ENCODE results near the gene GPRC5A.

Gene GPRC5A

DNA sequence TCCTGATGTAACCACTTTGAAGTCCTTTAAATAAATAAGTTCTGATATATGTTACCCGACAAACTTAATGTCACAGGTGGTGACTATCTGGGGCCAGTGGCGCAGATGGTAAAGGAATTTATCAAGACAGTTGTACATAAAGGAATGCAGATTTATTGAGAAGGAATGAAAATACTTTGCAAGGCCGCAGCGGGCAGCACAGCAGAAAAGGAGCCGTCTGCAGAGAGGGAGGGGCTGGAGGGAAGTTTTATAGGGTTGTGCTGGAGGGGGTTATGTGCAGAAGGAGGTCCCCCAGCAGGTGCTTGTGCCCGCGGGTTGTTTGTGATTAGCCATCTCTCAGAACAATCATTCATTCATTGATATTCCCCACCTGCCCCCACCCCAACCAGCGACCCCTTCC is 43.2 kb downstream of the GPRC5A start:
- H3K4me1 ChIP-seq (ENCODE audit: control insufficient read depth, insufficient read depth, low read length), result no peaks in the 10 kb centered on the region
- H3K9me3 ChIP-seq (ENCODE audit: control insufficient read depth, insufficient read depth, low read length), result no peaks in the 10 kb centered on the region
- no peak overlapping the region for H3K4me3 ChIP-seq (ENCODE audit: low read depth, low read length)
- no peaks in the 10 kb centered on the region for H3K27me3 ChIP-seq (ENCODE audit: control insufficient read depth, insufficient read depth, low read length)
- H3K9ac ChIP-seq (ENCODE audit: low read depth, low read length), result no peak overlapping the region
- no peaks in the 10 kb centered on the region for H3K36me3 ChIP-seq (ENCODE audit: control insufficient read depth, insufficient read depth, low read length)

- H3K9me3 ChIP-seq (ENCODE audit: control insufficient read depth, insufficient read depth, low read length), result no peaks in the 10 kb centered on the region
Measured at GRCh38 chr12:12936983-12937491, 45.7 kb downstream of the GPRC5A start.

DNA sequence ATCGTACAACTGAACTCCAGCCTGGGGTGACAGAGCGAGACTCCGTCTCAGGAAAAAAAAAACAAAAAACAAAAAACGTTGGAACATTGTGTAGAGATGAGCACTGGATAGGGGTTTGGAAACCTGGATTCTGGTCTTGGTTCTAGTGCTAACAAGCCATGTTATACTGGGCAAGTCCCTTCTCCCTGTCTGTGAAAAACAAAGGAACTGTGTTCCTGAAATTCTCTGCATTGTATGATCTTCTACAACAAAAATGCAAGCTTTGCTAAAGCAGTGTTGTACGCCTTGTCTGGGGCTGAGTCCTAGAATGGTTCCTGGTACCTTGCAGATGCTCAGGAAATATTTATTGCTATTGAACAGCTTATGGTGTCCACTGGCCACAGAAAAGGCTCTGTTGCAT is 47.2 kb downstream of the GPRC5A start:
- Histone ChIP-seq H3K4me3 (ENCODE audit: low read depth, low read length) (no peak overlapping the region), H3K36me3 (ENCODE audit: control insufficient read depth, insufficient read depth, low read length) (no peaks in the 10 kb centered on the region), H3K27me3 (ENCODE audit: control insufficient read depth, insufficient read depth, low read length) (no peaks in the 10 kb centered on the region), H3K9ac (ENCODE audit: low read depth, low read length) (no peak overlapping the region), H3K9me3 (ENCODE audit: control insufficient read depth, insufficient read depth, low read length) (no peaks in the 10 kb centered on the region), H3K4me1 (ENCODE audit: control insufficient read depth, insufficient read depth, low read length) (no peaks in the 10 kb centered on the region)

More at GRCh38 chr12:12936983-12937491, 45.7 kb downstream of the GPRC5A start:
- Histone ChIP-seq H3K4me1 (ENCODE audit: control insufficient read depth, insufficient read depth, low read length) (no peaks in the 10 kb centered on the region), H3K4me3 (ENCODE audit: low read depth, low read length) (no peak overlapping the region), H3K36me3 (ENCODE audit: control insufficient read depth, insufficient read depth, low read length) (no peaks in the 10 kb centered on the region), H3K27me3 (ENCODE audit: control insufficient read depth, insufficient read depth, low read length) (no peaks in the 10 kb centered on the region), H3K9ac (ENCODE audit: low read depth, low read length) (no peak overlapping the region)

DNA sequence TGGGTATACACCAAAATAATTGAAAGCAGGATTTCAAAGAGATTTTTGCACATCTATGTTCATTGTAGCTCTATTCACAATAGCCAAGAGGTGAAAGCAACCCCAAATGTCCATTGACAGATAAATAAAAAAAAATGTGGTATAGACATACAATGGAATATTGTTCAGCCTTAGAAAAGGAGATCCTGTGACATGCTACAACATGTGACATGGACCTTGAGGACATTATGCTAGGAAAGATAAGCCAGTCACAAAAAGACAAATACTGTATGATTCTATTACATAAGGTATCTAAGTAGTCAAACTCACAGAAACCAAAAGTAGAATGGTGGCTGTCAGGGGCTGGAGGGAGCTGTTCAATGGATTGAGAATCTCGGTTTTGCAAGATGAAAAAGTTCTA is 48.5 kb downstream of the GPRC5A start:
- no peaks in the 10 kb centered on the region for H3K36me3 ChIP-seq (ENCODE audit: control insufficient read depth, insufficient read depth, low read length)
- H3K4me3 ChIP-seq (ENCODE audit: low read depth, low read length), result no peak overlapping the region
- no peaks in the 10 kb centered on the region for H3K9me3 ChIP-seq (ENCODE audit: control insufficient read depth, insufficient read depth, low read length)
- no peaks in the 10 kb centered on the region for H3K4me1 ChIP-seq (ENCODE audit: control insufficient read depth, insufficient read depth, low read length)
- H3K9ac ChIP-seq (ENCODE audit: low read depth, low read length), result no peak overlapping the region
- H3K27me3 ChIP-seq (ENCODE audit: control insufficient read depth, insufficient read depth, low read length), result no peaks in the 10 kb centered on the region

DNA sequence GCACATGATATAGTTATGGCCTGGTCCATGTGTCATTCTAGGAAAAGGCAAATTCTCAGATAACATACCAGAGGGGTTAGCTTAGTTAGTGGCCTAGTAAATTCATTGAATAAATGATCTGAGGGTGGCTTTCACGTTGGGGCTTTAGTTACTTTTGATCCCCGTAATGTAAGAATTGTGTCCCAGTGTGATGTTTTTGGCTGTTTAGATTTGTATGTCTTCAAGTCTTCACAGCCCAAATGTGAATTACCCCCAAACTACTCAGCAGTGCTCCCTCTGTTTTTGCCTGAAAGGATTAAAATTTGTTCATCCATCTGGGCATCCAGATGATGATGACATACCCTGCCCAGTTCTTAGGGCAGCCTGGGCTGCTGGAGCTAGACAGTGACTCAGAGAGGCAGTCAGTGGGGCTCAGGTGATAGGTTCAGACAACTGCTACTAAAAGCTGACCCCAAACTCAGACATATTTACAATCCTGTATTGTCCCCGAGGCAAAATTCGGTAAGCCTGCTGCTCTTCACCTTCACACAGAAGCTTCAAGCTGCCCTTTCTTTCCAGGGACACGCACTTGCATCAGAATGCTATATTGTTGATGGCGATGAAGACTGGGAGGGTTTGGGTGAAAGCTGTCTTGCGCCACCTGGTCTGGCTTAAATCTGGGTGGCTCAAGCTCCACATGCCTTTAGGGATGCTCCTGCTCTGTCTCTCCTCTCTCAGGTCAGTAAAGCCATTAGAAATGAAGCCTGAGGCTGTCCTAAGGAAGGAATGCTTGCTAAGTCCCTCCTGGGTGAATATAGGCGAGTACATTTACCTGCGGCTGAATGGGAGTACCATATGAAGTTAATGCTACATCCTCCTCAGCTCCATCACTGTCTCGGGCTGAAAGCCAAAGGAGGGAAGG is 50.3 kb downstream of the GPRC5A start:
- no peaks in the 10 kb centered on the region for H3K4me1 ChIP-seq (ENCODE audit: control insufficient read depth, insufficient read depth, low read length)
- H3K9ac ChIP-seq (ENCODE audit: low read depth, low read length), result no peak overlapping the region
- H3K4me3 ChIP-seq (ENCODE audit: low read depth, low read length), result no peak overlapping the region
- H3K9me3 ChIP-seq (ENCODE audit: control insufficient read depth, insufficient read depth, low read length), result no peaks in the 10 kb centered on the region
- no peaks in the 10 kb centered on the region for H3K36me3 ChIP-seq (ENCODE audit: control insufficient read depth, insufficient read depth, low read length)
- H3K27me3 ChIP-seq (ENCODE audit: control insufficient read depth, insufficient read depth, low read length), result no peaks in the 10 kb centered on the region

- H3K4me1 ChIP-seq (ENCODE audit: control insufficient read depth, insufficient read depth, low read length), result no peaks in the 10 kb centered on the region
- H3K27me3 ChIP-seq (ENCODE audit: control insufficient read depth, insufficient read depth, low read length), result no peaks in the 10 kb centered on the region
- H3K36me3 ChIP-seq (ENCODE audit: control insufficient read depth, insufficient read depth, low read length), result no peaks in the 10 kb centered on the region
- no peak overlapping the region for H3K4me3 ChIP-seq (ENCODE audit: low read depth, low read length)
- no peak overlapping the region for H3K9ac ChIP-seq (ENCODE audit: low read depth, low read length)
- H3K9me3 ChIP-seq (ENCODE audit: control insufficient read depth, insufficient read depth, low read length), result no peaks in the 10 kb centered on the region
Measured at GRCh38 chr12:12943586-12944260, 52.4 kb downstream of the GPRC5A start.

- no peaks in the 10 kb centered on the region for H3K27me3 ChIP-seq (ENCODE audit: control insufficient read depth, insufficient read depth, low read length)
- no peaks in the 10 kb centered on the region for H3K9me3 ChIP-seq (ENCODE audit: control insufficient read depth, insufficient read depth, low read length)
- H3K4me3 ChIP-seq (ENCODE audit: low read depth, low read length), result no peak overlapping the region
- H3K36me3 ChIP-seq (ENCODE audit: control insufficient read depth, insufficient read depth, low read length), result no peaks in the 10 kb centered on the region
- no peak overlapping the region for H3K9ac ChIP-seq (ENCODE audit: low read depth, low read length)
- no peaks in the 10 kb centered on the region for H3K4me1 ChIP-seq (ENCODE audit: control insufficient read depth, insufficient read depth, low read length)
Measured at GRCh38 chr12:12945591-12945990, 54.2 kb downstream of the GPRC5A start.

- Histone ChIP-seq H3K4me1 (ENCODE audit: control insufficient read depth, insufficient read depth, low read length) (no peaks in the 10 kb centered on the region), H3K9ac (ENCODE audit: low read depth, low read length) (no peak overlapping the region), H3K4me3 (ENCODE audit: low read depth, low read length) (no peak overlapping the region), H3K9me3 (ENCODE audit: control insufficient read depth, insufficient read depth, low read length) (no peaks in the 10 kb centered on the region), H3K27me3 (ENCODE audit: control insufficient read depth, insufficient read depth, low read length) (no peaks in the 10 kb centered on the region), H3K36me3 (ENCODE audit: control insufficient read depth, insufficient read depth, low read length) (no peaks in the 10 kb centered on the region)
Measured at GRCh38 chr12:12946686-12947355, 55.5 kb downstream of the GPRC5A start.

DNA sequence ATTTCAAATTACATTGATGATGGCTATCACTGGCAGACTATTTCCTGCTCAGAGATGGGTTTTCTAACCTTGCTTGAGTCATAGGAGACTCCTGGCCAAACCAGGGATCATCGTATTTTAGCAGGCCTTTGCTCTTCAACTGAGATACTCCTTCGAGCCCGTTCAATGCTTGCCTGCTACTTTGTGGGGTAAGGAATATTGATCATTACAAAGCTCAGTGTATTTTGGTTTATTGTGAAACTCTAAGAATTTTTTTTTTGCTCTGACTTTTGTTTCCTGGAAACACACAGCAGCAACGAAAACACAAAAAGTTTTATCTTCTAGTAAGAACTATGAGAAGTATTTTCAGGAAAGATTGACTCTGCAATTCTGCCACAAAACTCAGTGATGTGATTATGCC is 56.5 kb downstream of the GPRC5A start:
- no peak overlapping the region for H3K4me3 ChIP-seq (ENCODE audit: low read depth, low read length)
- no peak overlapping the region for H3K9ac ChIP-seq (ENCODE audit: low read depth, low read length)
- no peaks in the 10 kb centered on the region for H3K4me1 ChIP-seq (ENCODE audit: control insufficient read depth, insufficient read depth, low read length)
- H3K9me3 ChIP-seq (ENCODE audit: control insufficient read depth, insufficient read depth, low read length), result no peaks in the 10 kb centered on the region
- no peaks in the 10 kb centered on the region for H3K27me3 ChIP-seq (ENCODE audit: control insufficient read depth, insufficient read depth, low read length)
- no peaks in the 10 kb centered on the region for H3K36me3 ChIP-seq (ENCODE audit: control insufficient read depth, insufficient read depth, low read length)

DNA sequence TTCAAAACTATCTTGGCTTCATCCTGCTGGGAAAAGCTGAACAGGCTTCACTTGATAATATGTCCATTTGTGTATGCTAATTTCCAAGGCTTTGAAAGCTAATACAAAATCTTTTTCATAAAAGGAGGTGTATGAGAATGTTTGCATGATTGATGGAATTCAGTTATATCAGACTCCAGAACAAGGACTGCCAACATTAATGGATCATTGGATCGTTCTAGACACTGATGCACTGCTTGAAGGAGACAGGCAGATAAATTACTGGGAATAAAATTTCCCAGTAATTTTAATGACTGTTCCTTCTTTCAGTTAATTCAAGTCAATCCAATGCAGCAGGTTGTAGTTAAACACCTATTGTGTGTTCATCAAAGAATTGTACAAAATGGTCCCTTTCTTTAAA is 60.1 kb downstream of the GPRC5A start:
- no peak overlapping the region for H3K9ac ChIP-seq (ENCODE audit: low read depth, low read length)
- no peaks in the 10 kb centered on the region for H3K9me3 ChIP-seq (ENCODE audit: control insufficient read depth, insufficient read depth, low read length)
- no peak overlapping the region for H3K4me3 ChIP-seq (ENCODE audit: low read depth, low read length)
- no peaks in the 10 kb centered on the region for H3K36me3 ChIP-seq (ENCODE audit: control insufficient read depth, insufficient read depth, low read length)
- no peaks in the 10 kb centered on the region for H3K4me1 ChIP-seq (ENCODE audit: control insufficient read depth, insufficient read depth, low read length)
- H3K27me3 ChIP-seq (ENCODE audit: control insufficient read depth, insufficient read depth, low read length), result no peaks in the 10 kb centered on the region

DNA sequence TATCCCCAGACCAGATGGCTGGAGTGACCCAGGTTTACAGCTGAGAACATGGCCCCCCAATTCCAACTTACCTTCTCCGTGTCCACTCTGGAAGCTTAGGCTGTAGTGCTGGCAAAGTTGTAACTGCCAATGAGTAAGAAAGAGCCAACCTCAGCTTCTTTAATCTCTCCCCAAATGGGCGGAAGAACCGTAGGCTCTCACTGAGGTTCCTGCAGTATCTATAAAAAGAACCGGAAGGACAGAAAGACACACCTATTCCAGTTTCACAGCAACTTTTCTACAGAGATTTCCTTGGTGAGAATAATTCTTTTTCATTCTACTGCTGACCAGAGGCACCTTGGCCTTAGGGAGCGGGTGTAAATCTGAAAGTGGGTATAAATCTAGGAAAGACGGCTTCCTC is 60.7 kb downstream of the GPRC5A start, which contains the start of gene GPRC5D:
Gene GPRC5D (minus strand): TSS at position 135 of the 400 bp plus-strand sequence. CDS start 1,786 bp downstream, outside the sequence.
- Histone ChIP-seq H3K4me1 (ENCODE audit: control insufficient read depth, insufficient read depth, low read length) (no peaks in the 10 kb centered on the region), H3K4me3 (ENCODE audit: low read depth, low read length) (no peak within 1 kb of the TSS), H3K36me3 (ENCODE audit: control insufficient read depth, insufficient read depth, low read length) (no peaks in the 10 kb centered on the region), H3K9me3 (ENCODE audit: control insufficient read depth, insufficient read depth, low read length) (no peaks in the 10 kb centered on the region), H3K27me3 (ENCODE audit: control insufficient read depth, insufficient read depth, low read length) (no peaks in the 10 kb centered on the region), H3K9ac (ENCODE audit: low read depth, low read length) (no peak within 1 kb of the TSS)
